HG03565 (cell line): ENCODE results near the gene CD302.
"Not testable (repeated sequence)": the region's sequence is repeated elsewhere in the genome, so short reads cannot be mapped to it uniquely, and the experiment has no call there.

ENCODE experiments used
- ATAC-seq: cut with Tn5 transposase; IDR thresholded peaks from one replicate; pipeline ENCODE4 v1.9.1; 2021; ENCODE audit warnings: mild to moderate bottlenecking, moderate library complexity; ENCODE audit not compliant: unreplicated experiment

Gene CD302

GRCh38 chr2:159755014-159755413 lies 43.0 kb downstream of the CD302 start:
- ATAC-seq: no peak

- ATAC-seq: no peak
Measured at GRCh38 chr2:159753797-159754196, 44.2 kb downstream of the CD302 start.

- no peak for ATAC-seq
Measured at GRCh38 chr2:159750873-159751272, 47.1 kb downstream of the CD302 start.

GRCh38 chr2:159748089-159748488 lies 49.9 kb downstream of the CD302 start:
- ATAC-seq: no peak

- ATAC-seq: not testable (repeated sequence)
Measured at GRCh38 chr2:159745237-159745636, 52.8 kb downstream of the CD302 start.

GRCh38 chr2:159744363-159744762 lies 53.6 kb downstream of the CD302 start:
- no peak for ATAC-seq

- ATAC-seq: no peak
Measured at GRCh38 chr2:159742846-159743245, 55.2 kb downstream of the CD302 start.

- no peak for ATAC-seq
Measured at GRCh38 chr2:159738509-159739390, 59.3 kb downstream of the CD302 start.

- no peak for ATAC-seq
Measured at GRCh38 chr2:159737917-159738296, 60.1 kb downstream of the CD302 start.

GRCh38 chr2:159737292-159737916 lies 60.6 kb downstream of the CD302 start:
- ATAC-seq: no peak

- no peak for ATAC-seq
Measured at GRCh38 chr2:159736048-159736447, 62.0 kb downstream of the CD302 start.

GRCh38 chr2:159735648-159736047 lies 62.4 kb downstream of the CD302 start:
- ATAC-seq: no peak

GRCh38 chr2:159728629-159729028 lies 69.4 kb downstream of the CD302 start:
- no peak for ATAC-seq

- ATAC-seq: no peak
Measured at GRCh38 chr2:159725713-159726112, 72.3 kb downstream of the CD302 start.

GRCh38 chr2:159724795-159725572 lies 73.0 kb downstream of the CD302 start:
- not testable (repeated sequence) for ATAC-seq

GRCh38 chr2:159722580-159722979 lies 75.4 kb downstream of the CD302 start:
- no peak for ATAC-seq

- ATAC-seq: no peak
Measured at GRCh38 chr2:159720676-159721075, 77.3 kb downstream of the CD302 start.
